Stimulated activated CD8-positive, alpha-beta memory T cell treated with anti-CD3 and anti-CD28 coated beads, Interleukin-7, amount 100 ng/mL, for 1 hour (primary cell): Measurements from ENCODE around the gene HOXB2.
"Not testable (repeated sequence)": the region's sequence is repeated elsewhere in the genome, so short reads cannot be mapped to it uniquely, and the experiment has no call there.

Experiments used
- DNase-seq, 2 donors: peaks; one replicate each; pipeline ENCODE4 v3.0.0-alpha.2; 2020; ENCODE audit warnings: low read depth in 2 of 2

The HOXB2 gene

DNA sequence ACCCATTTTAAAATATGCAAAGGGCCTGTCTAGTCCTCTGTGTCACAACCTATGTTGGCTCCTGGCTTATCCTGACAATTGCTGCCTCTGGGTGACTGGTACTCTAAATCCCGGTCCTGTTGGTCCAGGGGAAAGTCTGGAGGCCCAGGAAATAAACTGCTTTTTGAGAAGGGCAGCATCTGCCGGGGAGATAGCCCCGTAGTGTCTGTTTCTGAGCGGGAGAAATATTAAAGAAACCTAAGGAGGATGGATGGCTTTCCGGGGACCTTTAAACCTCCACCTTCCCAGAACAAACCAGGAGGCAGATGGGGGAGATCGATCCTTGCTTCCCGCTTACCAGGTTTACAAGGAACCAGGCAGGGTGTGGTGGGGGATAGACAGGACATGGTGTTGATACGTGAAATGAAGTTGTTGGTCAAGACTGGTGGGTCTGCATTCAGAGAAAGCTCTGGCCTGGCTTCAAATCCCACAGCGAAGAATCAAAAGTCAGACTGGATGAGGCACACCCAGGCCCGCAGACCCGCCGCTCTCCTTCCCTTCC, 3.8 kb downstream of the HOXB2 start:
- DNase-seq = no peak

DNA sequence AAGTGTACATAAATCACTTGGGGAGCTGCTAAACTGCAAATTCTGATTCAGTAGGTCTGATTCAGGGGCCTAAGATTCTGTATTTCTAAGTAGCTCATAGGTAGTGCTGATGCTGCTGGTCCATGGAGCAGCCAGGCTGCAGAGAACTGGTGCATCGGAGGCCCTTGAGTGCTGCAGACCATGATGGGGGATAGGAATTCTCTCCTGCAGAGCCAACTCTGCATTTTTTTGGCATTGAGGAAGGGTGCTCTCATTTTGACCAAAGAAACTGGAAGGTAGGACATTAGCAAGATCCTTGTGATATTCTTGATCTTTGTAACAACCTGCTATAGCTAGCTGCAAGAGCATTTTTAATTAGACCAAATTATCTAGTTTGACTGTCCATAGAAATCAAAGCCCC, 4.7 kb downstream of the HOXB2 start:
- DNase-seq = no peak

DNA sequence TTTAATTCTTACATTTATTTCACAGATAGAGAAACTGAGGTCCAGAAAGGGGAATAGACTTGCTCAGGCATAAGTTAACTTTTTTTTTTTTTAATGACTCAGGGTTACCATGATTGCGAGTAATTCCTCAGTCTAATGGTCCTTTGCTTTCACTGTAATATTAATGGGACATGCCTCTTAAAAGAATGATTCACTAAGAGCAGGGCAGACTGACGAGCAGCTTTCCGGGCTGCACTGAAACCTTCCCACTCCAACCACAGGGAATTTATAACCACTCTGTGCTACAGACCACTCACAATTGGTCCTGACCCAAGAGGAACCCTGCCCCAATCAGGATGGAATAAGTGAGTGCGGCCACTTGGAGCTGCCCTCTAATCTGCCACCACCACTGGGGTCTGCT, 5.7 kb downstream of the HOXB2 start:
- DNase-seq = no peak

DNA sequence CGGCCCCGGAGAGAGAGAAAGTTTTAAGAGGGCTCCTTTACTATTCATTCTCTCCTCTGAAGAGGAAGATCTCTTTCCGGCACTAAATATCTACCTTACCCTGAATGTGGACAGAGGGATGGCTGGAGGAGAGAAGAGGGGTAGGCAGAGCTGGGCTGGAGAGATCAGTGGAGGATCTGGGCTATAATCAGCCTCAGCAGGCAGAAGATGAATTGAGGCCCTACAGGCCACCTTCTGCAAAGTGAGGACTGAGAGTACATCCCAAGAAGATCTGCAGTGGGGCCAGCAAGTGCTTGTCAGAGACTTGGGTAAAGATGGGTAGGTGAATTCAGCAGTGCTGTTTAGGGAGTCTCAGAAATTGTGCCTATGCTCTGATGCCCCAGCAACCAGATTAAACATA, 7.6 kb downstream of the HOXB2 start:
- DNase-seq = no peak

DNA sequence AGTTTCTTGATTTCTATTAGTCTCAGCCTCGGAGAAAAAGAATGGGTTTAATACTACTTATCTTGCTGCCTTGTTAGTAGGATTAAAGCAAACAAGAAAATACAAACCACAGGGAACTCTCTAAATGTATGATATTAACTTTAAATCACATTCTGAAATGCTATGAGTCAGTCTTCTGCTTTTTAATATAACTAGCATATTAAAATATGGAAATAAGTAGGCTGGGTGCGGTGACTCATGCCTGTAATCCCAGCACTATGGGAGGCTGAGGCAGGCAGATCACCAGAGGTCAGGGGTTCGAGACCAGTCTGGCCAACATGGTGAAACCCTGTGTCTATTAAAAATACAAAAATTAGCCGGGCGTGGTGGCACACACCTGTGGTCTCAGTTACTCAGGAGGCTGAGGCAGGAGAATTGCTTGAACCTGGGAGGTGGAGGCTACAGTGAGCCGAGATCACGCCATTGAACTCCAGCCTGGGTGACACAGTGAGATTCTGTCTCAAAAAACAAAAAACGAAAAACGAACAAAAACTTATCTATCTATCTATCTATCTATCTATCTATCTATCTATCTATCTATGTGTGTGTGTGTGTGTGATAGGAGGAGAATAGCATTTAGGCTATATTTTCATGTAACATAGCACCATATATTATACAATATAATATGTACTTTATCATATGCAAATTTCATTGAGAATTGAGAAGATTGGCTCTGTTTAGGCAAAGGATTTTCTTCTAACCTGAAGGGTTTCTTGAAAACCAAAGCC, 8.9 kb downstream of the HOXB2 start:
- not testable (repeated sequence) for DNase-seq

DNA sequence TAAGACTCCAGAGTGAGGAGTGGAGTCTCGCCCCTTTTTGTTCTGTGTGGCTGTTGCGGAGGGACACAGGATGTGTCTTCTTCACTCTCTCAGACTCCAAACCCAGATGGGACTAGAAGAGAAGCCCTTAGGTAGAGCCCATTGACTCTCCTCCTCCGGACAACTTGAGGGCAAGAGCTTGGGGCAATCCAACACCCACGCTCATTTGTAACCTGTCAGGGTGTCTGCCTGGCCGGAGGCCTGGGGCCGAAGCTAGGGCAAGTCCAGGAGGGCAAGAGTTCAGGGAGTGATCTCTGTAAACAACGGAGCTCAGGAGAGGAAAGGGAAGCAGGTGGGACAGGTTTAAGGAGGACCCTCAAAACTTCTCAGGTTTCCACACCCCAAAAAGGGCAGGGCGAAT, 12.6 kb downstream of the HOXB2 start:
- DNase-seq = no peak

DNA sequence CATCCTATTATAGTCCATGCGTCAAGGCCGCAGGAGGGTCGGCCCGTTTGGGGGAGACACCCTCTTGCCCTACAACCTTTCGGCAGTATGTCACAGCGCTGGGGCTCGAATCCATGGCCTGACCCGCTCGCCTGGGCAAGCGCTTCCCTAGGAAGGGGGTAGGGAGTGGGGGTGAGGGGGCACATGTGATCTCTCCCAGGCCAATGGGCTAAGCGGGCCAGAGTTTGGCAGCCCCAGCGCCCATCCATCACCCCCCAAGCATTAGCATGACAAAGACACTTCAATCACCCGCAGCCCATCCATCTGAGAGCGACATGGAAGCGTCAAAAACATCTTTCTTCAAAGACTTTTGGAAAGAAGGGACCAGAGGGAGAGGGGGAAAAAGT, 14.0 kb downstream of the HOXB2 start, which contains the start of gene HOXB1:
Gene HOXB1, minus strand, starts transcription at position 125 of the 386 bp plus-strand sequence. Its CDS starts 107 bp downstream, at position 18.
- DNase-seq = no peak

DNA sequence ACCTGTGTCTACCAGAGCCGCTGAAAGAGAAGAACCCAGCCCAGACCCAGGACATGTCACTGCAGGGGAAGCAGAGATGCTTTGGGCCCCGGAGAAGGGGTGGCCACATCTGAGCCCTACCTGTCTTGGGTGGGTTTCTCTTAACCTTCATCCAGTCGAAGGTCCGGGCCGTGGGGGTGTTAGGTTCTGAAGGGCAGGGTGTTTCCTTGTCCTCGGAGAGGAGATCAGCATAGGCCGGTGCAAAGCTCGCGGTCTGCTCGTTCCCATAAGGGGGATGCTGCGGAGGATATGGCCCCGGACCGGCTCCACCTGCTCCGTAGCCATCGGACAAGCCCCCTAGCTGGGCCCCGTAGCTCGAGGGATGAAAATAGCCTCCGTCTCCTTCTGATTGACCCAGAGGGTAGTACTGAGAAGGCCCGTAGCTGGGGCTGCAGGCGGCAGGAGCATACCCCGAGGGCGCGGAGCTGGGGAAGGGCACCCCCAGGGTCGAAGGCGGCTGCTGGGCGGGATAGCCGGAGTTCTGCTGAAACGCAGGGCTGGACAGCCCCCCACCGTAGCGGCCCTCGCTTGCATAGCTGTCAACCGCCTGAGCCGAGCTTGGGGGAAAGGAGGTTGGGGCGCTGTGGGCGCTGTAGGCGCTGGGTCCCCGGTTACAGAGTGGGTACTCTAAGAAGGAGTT, 14.6 kb downstream of the HOXB2 start:
- no peak for DNase-seq

DNA sequence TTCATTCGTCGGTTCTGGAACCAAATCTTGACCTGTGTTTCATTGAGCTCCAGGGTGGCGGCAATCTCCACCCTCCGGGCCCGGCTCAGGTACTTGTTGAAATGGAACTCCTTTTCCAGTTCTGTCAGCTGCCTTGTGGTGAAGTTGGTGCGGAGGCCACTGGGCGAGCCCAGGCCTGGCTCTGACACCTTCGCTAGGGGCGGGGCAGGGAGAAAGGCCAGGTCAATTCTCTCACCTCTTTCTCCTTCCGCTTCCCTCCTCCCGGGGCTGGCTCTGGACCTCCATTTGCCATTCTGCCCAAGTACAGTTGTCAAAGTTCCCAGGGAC, 15.3 kb downstream of the HOXB2 start:
- no peak for DNase-seq

DNA sequence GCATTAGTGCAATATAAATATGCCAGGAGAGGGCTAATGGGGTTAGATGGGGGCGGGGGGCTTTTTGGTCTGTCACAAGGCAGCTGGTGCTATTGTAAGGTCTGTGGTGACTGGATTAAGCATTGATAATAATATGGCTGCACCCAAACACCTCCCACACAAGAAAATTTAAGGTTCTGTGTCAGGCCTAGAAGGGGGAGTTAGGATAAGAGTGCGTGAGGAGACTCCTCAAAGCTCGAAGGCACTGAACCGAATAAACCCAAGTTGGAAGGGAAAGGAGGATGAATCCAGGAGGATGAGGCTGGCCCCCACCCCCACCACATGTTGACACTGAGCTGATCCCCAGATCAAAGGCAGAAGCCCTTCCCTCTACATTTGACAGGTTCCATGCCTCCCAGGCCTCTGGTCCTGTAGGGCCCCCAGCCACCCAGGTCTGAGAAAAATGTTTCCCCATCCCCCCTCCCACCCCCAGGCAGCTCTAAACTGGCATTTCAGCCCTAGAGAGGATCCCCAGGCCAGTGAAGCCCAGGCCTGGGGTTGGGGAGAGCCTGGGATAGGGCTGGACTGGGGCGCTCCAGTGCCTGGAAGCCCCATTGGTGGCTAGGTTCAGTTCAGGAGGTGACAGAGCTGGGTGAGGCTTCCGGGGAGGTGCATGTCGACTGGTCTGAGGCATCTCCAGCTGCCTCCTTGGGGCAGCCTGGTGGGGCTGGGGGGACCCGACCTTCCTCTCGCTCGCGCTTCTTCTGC, 15.8 kb downstream of the HOXB2 start:
- no peak for DNase-seq

DNA sequence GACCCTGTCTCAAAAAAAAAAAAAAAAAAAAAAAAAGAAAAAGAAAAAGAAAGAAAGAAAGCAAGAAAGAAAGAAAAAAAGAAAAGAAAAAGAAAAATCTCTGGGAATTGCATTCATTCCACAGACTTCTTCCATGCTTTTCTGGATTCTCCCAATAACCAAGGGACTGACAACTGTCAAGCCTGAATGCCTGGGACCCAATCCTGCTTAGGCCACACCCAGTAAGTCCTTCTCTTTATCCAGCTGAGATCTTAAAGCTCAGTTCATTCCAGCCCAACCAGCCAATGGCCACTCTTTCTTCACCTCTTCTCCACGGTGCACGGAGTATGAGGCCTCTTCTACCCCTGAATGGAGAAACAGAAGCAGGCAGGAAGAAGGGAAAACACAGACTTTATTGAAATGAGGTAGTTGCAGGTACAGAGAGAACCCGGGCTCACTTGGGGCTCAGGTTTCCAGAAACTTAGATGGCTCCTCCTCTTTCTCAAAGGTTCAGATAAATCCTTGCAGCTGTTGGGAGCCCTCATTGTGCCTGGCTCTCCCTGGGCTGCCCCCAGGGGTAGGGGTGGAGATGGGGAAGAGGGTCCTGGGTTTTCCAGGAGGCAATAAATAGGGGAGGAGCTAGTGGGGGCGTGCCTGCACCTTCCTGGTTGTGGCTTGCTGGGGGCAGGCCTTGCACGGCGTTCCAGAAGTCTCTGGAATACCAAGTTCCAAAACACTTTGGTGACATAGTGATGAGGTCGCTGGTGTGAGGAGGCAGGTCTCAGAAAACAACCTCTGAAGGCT, 16.6 kb downstream of the HOXB2 start:
- no peak for DNase-seq

DNA sequence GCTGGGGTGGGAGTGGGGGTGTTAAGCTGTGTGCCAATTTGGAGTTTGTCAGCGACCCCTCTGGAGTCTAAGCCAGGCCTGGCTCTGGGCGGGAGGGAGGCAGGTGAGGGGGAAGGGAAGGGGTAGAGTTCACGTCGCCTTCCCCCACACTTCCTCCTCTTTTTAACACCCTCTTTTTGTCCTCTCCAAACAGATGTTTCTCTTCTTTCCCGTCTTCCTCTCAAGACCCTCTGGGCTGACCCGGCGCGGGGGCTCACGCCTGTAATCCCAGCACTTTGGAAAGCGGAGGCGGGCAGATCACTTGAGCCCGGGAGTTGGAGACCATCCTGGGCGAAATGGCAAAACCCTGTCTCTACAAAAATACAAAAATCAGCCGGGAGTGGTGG, 17.4 kb downstream of the HOXB2 start:
- DNase-seq = no peak

DNA sequence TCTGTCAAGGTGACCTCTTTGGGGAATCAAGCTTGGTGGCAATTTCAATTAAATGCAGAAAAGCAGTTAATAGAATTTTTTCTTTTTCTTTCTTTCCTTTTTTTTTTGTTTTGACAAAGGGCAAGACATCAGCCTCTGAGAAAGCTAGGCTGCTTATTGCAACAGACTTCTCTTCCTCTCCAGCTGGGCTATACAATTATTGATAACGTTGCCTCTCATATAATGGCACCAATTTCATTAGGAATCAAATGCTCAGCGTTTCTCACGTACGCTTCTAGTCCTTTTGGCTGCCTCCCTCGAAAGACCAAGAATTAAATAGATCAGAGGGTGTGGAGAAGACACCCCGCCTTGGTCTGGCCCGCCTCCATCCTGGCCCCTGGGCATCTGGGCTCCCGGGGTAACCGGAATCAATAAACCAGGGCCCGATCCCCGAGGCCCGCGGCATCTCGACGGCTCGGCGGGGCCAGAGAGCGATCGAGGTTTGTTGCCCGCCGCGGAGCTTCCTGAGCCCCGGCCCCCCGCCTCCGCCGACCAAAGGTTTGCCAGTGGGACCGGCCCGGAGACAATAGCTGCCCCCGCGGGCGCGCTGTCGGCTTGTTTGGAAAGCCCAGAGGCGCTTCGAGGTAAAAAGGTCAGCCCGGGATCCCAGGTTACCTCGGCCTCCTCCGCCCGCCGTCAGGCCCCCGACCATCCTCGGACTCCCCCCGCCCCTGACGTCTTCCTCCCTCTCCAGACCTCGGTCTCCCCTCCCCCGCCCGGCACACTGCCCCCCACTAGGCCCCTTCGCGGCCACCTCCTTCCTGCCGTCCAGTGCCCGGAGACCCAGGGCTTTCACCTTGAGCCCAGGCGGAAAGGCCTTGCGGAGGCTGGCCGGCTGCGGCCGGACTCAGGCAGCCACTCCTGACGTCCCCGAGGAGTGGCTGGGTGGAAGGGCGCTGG, 18.0 kb downstream of the HOXB2 start:
- no peak for DNase-seq

DNA sequence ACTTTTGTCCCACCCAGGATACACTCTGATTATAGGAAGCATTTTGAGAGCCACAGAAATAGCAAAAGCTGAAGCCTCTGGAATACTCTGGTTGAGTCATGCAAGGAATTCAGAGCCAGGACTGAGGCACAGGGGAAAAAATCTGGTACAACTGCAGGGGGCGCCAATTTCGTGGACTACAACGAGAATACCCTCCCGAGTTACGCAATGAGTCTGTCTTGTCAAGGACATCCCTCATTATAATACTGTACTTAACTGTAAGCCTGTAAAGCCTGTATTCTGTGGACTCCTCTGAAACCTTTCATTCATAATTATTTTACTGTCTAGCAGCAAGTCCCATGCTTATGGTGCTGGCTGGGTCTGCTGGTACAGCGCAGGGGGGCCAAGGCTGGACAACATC, 21.9 kb downstream of the HOXB2 start:
- no peak for DNase-seq

DNA sequence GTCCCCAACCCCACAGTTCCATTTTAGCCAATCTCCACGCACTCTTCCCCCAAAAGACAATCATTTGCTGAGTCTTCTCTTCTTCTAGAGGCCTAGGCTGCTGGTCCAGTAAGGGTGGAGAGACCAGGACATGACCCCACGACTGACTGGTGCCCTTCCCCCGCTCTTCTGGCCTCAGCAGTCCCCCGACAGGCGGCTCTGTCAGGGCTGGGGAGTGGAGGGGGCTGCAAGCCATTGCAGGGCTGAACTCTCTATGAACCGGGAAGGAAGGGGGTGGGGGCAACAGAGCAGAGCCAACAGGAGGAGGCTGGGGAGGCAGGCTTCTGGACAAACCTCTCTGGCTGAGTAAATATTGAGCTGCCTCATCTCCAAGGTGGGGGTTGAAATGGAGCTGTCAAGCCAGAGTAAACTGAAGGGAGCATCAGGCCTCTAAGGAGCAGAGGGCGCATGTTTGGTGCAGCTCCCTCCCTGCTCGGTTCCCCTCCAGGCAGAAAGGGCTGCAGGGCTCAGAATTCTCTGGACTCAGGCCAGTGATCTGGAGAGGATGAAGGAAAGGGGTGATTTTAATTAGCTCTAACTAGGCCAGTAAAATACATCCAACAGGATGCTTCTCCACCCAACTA, 22.8 kb downstream of the HOXB2 start:
- DNase-seq = no peak

DNA sequence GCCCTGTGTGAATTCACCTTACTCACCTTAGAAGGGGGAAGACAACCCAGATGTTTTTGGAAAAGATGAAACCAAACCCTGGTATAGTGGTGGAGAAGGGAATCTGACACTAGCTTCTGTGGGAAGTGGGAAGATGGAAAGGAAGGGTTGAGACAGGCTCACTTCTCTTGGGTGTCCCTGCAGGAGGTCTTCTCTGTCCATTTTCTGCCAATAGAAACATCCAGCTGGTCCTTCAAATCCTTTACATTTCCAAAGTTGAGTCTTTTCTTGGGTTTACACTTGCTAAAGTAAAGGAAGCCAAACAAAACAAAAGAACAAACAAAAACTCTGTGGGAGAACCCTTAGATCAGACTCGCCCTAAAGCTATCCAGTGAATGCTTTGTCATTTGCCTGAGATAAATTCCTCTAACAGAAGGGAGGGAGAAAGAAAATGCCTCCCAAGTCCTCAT, 24.3 kb downstream of the HOXB2 start:
- DNase-seq = no peak

DNA sequence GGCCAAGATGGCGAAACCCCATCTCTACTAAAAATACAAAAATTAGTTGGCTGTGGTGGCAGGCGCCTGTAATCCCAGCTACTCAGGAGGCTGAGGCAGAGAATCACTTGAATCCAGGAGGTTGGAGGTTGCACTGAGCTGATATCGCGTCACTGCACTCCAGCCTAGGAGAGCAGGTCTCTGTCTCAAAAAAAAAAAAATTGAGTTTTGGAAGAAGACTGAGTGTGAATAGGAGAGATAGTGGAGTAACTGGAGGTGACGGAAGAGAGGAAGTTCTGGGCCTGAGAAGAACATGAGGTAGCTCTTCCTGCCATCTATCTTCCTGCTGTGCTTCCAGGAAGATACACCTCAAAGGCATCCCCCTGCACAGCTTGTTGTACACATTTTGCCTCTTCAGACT, 25.5 kb downstream of the HOXB2 start:
- no peak for DNase-seq

DNA sequence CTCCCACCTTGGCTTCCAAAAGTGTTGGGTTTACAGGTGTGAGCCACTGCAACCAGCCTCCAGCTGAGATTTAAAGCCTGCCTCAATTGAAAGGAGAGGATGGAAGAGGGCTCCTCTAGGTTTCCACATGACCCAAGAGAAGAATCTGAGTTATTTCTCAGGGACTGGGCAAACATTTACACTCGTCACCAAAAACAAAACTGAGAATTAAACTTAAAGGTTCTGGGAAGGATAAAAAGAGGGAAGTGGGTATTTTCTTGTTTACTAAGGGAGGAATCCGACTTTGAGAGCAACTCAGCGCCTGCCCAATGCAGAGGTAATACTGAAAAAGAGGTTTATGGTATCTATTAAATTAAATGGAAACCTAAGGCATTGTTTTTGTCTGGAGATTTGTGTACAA, 27.4 kb downstream of the HOXB2 start:
- DNase-seq = no peak

DNA sequence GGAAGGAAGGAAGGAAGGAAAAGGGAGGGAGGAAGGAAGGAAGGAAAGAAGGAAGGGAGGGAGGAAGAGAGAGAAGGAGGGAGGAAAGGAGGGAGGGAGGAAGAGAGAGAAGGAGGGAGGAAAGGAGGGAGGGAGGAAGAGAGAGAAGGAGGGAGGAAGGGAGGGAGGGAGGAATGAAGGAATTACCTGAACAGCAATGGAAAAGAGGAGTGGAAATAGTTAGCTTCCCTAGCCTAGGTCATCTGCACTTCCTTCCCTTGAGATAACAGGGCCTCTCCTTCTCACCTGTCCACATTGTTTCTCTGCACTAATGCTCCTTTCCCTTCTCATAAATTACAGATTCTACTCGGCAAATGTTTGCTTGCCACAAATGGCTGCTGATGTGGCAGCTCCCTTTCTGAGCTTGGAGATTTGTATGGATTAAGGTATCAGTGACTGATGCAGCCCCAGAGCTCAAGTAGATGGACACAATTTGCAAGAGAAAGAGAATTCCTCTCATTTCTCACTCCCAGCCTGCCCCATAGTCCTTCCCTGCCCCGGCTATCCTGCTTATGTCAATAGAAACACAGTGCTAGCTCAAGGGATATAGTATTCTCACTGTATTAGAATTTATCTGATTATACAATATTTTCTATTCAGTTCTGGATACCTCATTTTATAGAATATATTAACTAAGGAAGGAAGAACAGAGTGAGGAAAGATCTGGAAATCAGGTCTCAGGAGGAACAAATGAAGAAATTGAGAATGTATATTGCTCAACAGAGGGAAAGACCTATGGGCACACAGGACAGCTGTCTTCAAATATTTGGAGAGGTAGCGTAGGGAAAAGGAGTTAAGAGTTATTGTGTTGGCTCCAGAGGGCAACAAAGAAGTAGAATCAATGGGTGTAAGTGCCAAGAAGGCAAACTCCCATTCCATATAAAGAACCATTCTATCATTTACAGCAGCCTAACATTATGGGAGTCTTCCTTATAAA, 28.7 kb downstream of the HOXB2 start:
- DNase-seq = no peak
